OCI-LY3 (cell line): ENCODE measurements around the gene CUX1.

Experiments used
- EZH2phosphoT487 ChIP-seq: fragments of 200-600 bp; shearing (Covaris generic); IDR thresholded peaks from 2 replicates; pipeline ENCODE4 v1.6.1; 2018; ENCODE audit warnings: antibody characterized with exemption, mixed run types, low read depth
- TF ChIP-seq, protein P1 (sequence below): fragments of 200-600, 300-600 bp; sonication (generic); IDR thresholded peaks from 2 replicates; pipeline ENCODE4 v1.5.1; 2014; ENCODE audit warnings: antibody characterized with exemption, low read length, low read depth

DNA sequence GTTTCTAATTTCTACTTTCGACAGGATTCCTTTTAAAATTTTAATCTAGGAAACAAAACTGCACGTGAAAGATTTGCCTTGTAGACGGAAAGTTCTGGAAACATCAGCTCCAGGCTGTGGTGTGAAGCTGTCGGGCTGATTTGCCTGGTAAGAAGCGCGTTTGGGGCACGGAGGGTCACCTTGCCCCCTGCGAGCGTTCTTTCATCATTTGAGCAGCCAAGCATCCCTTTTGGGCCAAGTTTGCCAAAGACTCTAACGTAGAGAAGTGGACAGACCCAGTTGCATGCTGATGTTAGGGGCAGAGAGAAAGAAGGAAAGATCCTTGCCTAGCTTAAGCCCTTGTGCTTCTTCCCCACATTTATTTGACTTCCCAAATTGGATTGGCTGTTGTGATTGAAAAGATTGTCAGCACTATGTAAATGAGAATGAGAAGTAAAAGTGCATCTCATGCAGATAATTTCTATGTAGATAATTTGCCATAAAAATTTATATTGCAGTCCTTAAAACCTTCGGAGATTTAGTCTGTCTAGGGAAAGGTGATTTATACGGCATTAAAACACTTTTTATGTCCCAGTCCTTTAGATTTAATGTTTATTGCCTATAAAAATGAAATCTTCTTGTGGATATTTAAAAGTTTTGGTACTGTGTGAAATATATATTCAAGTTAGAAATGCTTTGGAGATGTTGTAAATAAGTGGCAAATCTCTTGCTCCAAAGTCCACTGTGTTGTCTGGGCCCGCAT, 76.1 kb downstream of the CUX1 start:
- TF ChIP-seq, protein P1, sequence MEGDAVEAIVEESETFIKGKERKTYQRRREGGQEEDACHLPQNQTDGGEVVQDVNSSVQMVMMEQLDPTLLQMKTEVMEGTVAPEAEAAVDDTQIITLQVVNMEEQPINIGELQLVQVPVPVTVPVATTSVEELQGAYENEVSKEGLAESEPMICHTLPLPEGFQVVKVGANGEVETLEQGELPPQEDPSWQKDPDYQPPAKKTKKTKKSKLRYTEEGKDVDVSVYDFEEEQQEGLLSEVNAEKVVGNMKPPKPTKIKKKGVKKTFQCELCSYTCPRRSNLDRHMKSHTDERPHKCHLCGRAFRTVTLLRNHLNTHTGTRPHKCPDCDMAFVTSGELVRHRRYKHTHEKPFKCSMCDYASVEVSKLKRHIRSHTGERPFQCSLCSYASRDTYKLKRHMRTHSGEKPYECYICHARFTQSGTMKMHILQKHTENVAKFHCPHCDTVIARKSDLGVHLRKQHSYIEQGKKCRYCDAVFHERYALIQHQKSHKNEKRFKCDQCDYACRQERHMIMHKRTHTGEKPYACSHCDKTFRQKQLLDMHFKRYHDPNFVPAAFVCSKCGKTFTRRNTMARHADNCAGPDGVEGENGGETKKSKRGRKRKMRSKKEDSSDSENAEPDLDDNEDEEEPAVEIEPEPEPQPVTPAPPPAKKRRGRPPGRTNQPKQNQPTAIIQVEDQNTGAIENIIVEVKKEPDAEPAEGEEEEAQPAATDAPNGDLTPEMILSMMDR: no peak
- TF ChIP-seq EZH2phosphoT487: no peak
